GM19025 (cell line): ENCODE data around the gene SLC10A3.
A peak's percentile ranks its signal among the peaks of the same experiment; 100 is the strongest.

Experiments used
- ATAC-seq: cut with Tn5 transposase; IDR thresholded peaks from one replicate; pipeline ENCODE4 v1.9.1; 2021; ENCODE audit warnings: mild to moderate bottlenecking, low read depth, moderate library complexity; ENCODE audit not compliant: unreplicated experiment

Gene SLC10A3

DNA sequence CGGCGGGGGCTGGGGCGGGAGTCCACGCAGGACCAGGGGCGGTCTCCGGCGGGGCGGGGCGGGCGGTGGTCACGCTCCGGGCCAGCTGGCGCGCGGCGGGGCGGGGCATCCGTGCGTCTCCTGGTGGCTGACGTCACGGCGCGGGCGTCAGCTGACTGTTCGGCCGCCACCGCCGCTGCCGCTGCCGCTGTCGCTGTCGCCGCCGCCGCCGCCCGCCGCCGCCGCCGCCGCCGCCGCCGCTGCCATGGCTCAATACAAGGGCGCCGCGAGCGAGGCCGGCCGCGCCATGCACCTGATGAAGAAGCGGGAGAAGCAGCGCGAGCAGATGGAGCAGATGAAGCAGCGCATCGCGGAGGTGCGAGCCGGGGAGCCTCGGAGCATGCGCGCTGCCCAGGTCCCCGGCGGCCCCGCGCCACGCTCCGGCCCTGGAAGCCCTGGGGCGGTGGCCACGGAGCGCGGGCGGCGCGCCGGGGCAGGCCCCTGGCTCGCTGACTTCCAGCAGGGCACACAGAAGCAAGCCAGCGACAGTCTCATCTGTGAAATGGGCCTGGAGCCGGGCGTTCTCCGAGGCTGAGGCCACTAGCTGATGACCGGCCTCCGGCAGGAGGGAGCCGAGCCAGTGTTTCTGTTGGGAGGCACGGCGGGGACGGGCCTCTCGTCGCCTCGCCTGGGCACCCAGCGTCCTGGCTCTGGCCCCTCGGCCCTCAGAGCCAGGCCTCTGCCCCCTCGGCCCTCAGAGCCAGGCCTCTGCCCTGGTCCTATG, 46.3 kb downstream of the SLC10A3 start, which contains the start of gene FAM50A:
Gene FAM50A (plus strand): TSS at position 150 of the 763 bp plus-strand sequence. CDS start 95 bp downstream, at position 245.
- ATAC-seq: peak; percentile 84

DNA sequence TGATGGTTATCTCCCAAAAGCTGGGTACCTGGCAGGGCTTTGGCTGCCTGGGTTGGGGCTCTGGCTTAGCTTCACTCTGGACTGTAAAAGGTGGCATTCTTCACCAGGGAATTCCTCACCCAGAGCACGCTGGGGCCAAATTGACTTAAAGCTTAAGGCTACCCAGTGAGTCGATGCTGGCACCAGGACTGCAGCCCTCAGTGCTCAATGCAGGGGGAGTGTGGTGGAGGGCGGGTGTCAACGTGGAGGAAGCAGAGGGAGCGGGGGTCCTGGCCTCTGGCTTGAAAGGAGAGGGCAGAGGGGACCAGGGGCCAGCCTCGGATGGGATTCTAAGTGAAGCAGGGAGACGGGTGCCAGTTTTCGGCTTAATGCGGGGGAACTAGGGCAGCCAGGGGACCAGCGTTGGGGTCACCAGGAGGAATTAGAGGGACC, 46.9 kb downstream of the SLC10A3 start:
- no peak for ATAC-seq

DNA sequence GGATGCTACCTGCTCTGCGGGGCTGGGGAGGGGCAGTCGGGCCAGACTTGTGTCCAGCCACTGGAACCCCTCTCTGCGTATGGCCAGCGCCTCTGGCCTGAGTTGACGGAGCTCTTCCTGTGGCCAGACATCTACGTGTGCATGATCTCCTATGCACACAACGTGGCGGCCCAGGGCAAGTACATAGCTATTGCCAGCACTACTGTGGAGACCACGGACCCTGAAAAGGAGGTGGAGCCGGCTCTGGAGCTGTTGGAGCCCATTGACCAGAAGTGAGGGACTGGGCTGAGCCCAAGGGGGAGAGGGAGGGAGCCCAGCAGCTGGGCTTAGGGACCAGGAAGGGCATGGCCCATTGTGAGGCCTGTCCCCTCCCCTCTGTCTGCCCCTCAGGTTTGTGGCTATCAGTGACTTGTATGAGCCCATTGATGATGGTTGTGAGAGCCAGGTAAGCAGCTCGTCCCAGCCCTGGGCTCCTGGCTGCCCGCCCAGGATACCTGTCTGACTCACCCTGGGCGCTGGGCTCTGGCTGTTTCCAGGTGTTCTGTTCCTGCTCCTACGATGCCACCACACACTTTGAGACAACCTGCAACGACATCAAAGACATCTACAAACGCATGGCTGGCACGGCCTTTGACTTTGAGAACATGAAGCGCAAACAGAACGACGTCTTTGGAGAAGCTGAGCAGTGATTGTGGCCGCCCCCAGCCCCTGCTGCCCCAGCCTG, 48.3 kb downstream of the SLC10A3 start:
- ATAC-seq: no peak

DNA sequence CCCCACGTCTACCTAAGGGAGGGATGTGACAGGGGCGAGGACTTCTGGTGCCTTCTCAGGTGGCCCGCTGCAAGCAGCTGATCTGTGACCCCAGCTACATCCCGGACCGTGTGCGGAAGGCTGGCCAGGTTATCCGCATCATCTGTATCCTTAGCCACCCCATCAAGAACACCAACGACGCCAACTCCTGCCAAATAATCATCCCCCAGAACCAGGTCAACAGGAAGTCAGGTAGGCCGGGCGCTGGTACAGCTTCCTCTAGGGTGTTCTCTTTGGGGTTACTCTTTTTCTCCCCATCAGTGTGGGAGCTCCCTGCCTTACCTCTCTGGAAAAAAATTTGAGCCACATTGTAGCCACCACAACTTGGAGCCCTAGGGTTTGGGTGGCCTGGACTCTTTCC, 48.9 kb downstream of the SLC10A3 start:
- ATAC-seq: no peak

DNA sequence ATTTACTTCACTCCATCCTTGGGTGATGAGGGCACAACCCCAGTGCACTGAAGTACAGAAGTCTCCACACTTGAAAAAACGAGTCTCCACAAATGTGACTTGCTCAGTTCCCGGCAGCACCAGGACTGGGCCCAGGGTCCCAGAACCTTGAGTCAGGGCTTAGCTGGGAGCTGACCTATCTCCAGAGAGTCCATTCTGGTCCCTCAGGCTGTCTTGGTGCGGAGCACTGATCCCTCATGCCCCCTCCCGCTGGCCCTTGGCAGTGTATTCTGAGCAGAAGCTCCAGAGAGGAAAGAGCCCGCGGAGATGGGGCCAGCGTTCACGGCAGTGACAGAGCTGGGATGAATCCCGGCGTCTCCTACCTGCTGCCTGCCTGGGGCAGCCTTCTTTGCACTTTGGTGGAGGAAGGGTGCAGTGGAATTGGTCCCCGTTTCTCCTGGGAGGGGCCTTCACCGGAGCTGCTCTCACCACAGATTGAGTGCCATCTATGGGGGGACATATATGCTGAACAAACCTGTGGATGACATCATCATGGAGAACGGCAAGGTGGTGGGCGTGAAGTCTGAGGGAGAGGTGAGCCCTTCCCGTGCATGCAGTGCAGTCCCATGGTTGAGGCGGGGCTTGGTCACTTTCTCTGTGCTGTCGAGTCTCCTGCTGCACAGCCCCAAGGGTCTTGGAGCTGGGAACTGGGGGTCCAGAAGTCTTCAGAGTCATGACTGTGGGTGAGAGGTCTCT, 49.6 kb downstream of the SLC10A3 start:
- ATAC-seq: no peak

DNA sequence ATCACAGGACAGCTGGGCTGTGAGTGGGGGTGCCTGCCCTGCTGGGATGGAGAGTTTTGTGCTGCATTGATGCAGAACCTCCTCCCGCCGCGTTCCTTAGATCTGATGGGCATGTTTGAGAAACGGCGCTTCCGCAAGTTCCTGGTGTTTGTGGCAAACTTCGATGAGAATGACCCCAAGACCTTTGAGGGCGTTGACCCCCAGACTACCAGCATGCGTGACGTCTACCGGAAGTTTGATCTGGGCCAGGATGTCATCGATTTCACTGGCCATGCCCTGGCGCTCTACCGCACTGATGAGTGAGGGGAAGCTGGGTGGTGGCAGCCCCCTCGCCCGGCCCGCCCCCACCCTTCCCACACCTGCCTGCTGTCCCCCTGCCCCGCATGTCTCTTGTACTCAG, 50.6 kb downstream of the SLC10A3 start:
- no peak for ATAC-seq

DNA sequence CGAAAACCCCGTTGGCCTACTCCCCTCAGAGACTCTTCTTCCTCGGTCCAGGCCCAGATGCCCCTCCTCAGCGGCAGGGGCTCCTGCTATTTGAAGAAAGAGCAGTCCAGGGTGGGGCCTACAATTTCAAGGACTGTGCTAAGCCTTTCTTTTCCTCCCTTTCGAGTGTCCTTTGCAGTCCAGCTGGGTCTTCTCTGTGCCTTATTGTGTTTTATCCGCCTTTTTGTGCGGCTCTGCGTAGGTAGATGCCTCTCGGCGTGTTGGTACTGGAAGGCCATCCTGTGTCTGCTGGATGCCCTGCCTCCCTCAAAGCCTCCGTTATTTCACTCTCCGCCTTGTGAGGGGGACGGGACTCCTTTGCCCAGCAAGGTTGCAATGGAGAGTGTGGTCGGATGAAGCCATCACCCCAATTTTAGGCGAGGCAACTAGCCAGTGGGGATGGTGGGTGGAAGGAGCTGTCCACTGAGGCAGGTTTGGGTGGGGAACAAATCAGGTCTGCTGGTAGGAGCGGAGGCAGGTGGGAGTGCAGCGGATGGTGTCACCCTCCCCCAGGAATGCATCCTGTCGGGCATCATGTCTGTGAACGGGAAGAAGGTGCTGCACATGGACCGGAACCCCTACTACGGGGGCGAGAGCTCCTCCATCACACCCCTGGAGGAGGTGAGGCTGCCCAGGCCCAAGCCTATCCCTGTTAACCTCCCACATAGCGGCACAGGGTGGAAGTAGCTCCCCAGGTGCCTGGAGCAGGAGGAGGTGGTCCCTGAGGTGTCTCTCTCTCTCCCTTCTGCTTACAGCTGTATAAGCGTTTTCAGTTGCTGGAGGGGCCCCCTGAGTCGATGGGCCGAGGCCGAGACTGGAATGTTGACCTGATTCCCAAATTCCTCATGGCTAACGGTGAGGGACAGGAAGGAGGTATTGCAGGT, 52.2 kb downstream of the SLC10A3 start:
- no peak for ATAC-seq
